ENCODE measurements around the gene MCCD1.
"Not testable (repeated sequence)": the region's sequence is repeated elsewhere in the genome, so short reads cannot be mapped to it uniquely, and the experiment has no call there.

Gene MCCD1

DNA sequence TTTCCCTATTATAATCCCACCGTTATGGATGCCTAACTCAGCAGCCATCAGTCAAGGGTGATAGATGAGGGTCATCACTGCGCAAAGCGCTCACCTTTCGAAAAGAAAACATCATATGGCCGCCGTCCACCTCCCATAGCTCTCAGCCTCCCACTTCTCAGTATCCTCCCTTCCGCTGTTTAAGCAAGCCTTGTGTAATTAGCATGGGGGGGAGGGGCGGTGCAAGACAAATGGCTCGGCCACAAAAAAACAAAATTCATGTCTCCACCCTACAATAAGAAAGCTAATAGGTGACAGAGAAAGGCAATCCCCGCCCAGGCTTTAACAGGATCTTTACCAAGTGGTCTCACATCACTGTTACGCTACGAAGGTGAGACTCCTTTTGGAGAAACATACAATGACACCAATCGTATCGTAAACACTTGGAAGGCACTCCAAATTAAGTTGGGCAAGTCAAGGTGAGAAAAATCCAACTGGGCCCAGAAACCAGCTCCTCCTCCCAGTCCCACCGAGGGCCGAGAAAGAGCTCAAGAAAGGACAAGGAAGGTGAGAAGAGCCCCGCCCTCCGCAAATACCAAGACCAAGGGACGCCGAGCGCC lies 12.4 kb downstream of the MCCD1 start:
- peak overlapping the region; percentile 80 to 99 (median 95) for H3K27ac ChIP-seq
- peak overlapping the region; percentile 49 to 82 (median 67) for H3K4me3 ChIP-seq

DNA sequence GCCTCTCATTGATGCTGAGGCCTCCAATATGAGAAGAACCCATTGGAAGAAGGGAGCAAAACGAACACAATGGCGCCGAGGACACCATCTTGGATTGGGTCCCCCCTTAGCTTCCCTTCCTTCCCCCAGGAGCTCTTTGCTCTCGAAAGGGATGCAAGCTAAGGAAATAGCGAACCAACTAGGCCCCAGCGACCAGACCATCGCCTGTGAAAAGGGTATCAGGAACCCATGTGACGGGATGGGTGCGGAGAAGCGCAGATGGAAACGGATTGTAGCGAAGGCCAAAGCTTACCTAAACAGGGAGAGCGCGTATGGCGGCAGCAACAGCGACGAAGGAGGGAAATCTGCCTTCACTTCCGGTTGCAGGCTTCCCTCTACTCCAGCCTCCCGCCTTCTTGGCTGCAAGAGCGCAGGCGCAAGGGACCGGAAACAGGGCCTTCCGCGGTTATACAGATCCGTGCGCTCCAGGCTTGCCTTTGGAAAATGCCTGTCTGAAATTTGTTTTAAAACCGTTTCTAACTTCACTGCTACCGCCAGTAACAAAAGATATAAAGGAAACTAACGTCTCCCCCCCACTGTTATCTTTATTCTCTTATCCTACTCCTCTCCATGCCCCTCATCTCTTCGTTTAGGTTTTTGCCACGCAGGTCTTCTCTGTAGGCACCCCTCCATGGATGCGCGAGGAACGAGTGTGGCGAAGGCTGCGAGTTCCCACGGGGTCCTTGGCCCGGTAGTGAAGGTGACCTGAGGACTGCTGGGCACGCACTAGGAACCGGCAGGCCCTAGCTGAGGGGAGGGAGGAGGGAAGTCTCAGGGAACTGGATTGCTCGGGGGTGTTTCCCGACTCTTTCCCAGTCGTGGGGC lies 13.1 kb downstream of the MCCD1 start, which contains the start of gene DDX39B:
Gene DDX39B, minus strand, starts transcription at position 346 of the 864 bp plus-strand sequence. CDS start 1,471 bp downstream, outside the sequence.
- H3K4me3 ChIP-seq, result peak within 1 kb of the TSS; percentile 49 to 82 (median 67)
- peak within 1 kb of the TSS; percentile 80 to 99 (median 95) for H3K27ac ChIP-seq

DNA sequence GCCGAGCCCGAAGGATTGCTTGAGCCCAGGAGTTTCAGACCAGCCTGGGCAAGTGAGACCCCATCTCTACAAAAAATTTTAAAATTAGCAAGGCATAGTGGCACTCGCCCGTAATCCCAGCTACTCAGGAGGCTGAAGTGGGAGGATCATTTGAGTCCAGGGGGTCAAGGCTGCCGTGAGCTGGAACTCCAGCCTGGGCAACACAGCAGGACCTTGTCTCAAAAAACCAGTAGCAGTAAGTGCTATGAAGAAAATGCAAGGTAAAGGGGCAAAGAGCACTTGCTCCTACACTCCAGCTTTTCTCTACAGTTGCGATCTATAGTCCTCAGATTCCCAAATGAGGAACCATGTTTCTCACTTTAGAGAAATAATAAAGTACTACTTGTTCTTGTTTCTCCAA lies 14.9 kb downstream of the MCCD1 start:
- no peak overlapping the region for H3K27ac ChIP-seq
- no peak overlapping the region for H3K4me3 ChIP-seq

- no peak overlapping the region for H3K4me3 ChIP-seq
- H3K27ac ChIP-seq, result no peak overlapping the region
These were observed 15.9 kb downstream of the MCCD1 start for GRCh38 chr6:31544676-31545075.

GRCh38 chr6:31545291-31545690 lies 16.5 kb downstream of the MCCD1 start:
- Histone ChIP-seq H3K27ac (no peak overlapping the region), H3K4me3 (no peak overlapping the region)

GRCh38 chr6:31546339-31546957 lies 17.7 kb downstream of the MCCD1 start, which contains the start of gene ATP6V1G2:
ATP6V1G2 (minus strand) TSS chr6:31546608; CDS start chr6:31546559, 49 bp downstream.
- peak within 1 kb of the TSS in 20 of 21 experiments; percentile 66 to 95 (median 83) for H3K27ac ChIP-seq
- H3K4me3 ChIP-seq, result peak within 1 kb of the TSS; percentile 26 to 44 (median 34)

GRCh38 chr6:31546958-31547726 lies 18.4 kb downstream of the MCCD1 start, which contains the start of gene NFKBIL1:
NFKBIL1 (plus strand) TSS chr6:31547608; CDS start chr6:31547695, 87 bp downstream.
- Histone ChIP-seq H3K4me3 (peak within 1 kb of the TSS; percentile 26 to 44 (median 34)), H3K27ac (peak within 1 kb of the TSS in 20 of 21 experiments; percentile 66 to 95 (median 83))

DNA sequence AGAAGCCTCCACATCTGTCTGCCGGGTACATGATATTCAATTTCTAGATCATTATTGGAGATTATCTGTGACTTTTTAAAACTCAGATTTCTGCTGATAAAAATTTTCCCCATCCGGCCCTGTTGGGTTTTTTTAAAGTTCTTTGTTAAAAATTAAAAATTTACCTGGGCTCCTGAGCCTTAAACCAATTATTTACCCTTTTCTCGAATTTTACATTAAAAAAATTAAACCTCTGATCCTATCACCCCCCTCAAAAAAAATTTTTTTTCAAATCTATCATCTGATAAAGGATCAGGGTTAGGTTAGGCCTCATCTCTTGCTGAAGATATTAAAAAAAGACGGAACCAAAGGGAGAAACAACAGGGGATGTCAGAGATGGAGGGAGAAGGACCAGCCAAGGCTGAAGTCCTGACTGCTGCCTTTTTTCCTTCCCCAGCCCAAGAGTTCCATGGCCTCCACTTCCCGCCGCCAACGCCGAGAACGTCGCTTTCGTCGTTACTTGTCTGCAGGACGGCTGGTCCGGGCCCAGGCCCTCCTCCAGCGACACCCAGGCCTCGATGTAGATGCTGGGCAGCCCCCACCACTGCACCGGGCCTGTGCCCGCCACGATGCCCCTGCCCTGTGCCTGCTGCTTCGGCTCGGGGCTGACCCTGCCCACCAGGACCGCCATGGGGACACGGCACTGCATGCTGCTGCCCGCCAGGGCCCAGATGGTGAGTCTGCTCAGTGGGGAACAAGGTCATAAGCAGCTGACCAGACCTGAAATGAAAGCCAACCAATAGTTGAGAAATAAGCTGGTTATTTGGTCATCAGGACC lies 19.2 kb downstream of the MCCD1 start:
- H3K4me3 ChIP-seq, result peak overlapping the region; percentile 26 to 44 (median 34)
- peak overlapping the region in 20 of 21 experiments; percentile 66 to 95 (median 83) for H3K27ac ChIP-seq

- Histone ChIP-seq H3K4me3 (peak overlapping the region in 1 of 7 experiments; percentile 43), H3K27ac (peak overlapping the region in 16 of 21 experiments; percentile 66 to 95 (median 84))
These were observed 19.7 kb downstream of the MCCD1 start for GRCh38 chr6:31548544-31548873.

DNA sequence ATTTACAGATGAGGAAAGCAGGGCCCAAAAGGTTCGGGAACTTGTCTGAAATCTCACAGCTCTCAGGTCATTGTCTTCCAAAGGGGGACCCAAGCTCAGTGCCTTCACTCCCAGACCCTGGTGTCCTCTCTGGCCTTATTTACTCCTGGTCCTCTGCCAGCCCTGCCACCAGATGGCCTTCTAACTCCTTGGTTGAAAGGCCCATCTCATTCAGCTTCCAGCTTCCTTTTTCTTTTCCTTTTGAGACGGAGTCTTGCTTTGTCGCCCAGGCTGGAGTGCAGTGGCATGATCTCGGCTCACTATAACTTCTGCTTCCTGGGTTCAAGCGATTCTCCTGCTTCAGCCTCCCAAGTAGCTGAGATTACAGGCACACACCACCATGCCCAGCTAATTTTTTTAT lies 22.6 kb downstream of the MCCD1 start:
- H3K27ac ChIP-seq, result not testable (repeated sequence)

DNA sequence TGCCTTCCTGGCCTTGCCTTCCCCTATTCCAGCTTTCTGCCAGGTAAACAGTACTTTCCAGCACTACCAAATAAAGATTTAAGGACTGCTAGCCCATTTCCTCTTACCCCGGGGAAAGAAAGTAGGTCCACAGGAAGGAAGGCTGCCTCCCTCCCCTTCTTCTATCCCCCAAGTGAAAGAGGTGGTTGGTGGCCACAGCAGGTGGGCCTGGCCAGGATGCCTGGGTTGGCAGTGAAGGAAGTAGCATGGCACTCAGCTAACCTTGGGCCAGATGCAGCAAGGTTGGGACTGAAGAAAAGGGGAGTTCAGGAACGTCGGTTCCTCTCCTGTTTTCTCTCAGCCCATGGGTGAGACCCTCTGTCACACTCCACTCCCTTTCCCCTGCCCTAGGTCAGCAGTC lies 27.5 kb downstream of the MCCD1 start:
- Histone ChIP-seq H3K4me3 (no peak overlapping the region), H3K27ac (peak overlapping the region in 5 of 21 experiments; percentile 5 to 59 (median 47))

More for the DNA sequence above, 22.6 kb downstream of the MCCD1 start:
- not testable (repeated sequence) for H3K4me3 ChIP-seq

GRCh38 chr6:31557443-31558317 lies 28.9 kb downstream of the MCCD1 start:
- Histone ChIP-seq H3K4me3 (no peak overlapping the region), H3K27ac (peak overlapping the region in 18 of 21 experiments; percentile 2 to 89 (median 73))

DNA sequence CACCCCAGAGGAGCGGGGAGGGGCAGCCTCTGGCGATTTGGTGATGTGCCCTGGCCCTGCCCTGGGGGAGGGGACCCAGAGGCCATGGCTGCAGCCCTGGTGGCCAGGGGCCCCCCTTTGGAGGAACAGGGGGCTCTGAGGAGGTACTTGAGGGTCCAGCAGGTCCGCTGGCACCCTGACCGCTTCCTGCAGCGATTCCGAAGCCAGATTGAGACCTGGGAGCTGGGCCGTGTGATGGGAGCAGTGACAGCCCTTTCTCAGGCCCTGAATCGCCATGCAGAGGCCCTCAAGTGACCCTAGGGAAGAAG lies 29.5 kb downstream of the MCCD1 start:
- Histone ChIP-seq H3K4me3 (peak overlapping the region in 1 of 7 experiments; percentile 12), H3K27ac (peak overlapping the region in 19 of 21 experiments; percentile 2 to 89 (median 71))

DNA sequence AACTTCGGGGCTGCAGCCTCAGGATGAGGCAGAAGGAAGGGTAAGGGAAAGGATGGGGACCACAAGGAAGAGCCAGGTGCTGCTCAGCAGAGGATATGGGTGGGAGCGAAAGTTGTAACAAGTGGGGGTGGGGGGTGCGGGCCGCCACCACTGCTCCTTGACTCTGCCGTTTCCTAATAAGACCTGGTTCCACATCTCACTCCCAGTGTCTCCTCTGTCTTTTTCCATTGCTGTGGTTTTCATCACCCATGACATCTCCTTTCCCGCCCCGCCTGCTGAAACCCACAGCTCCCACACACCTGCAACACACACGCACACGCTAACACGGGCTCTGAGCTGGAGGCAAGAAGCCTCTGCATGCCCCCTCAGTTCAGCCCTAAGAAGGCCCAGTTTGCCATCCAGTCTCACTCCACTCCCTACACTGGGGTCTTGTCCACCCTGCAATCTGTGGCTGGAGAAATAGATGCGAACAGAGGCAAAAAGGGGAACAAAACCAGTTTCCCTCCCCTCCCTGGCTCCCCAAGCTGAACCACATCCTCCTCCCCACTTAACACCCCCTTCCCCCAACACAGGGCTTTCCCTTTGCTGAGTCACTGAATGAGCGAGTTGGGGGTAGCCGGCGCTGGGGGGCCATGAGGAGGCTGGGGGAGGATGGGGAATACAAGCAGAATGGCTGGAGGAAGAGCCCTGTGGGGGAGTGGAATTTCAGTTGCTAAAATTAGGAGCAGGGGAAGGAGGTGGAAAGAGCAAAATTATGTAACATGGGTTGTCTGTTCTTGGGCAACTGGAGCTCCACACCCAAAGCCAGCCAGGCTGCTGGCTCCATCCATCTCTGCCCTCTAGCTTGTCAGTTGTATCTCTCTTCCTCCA lies 30.1 kb downstream of the MCCD1 start:
- Histone ChIP-seq H3K27ac (peak overlapping the region in 19 of 21 experiments; percentile 46 to 89 (median 71)), H3K4me3 (peak overlapping the region in 1 of 7 experiments; percentile 12)

DNA sequence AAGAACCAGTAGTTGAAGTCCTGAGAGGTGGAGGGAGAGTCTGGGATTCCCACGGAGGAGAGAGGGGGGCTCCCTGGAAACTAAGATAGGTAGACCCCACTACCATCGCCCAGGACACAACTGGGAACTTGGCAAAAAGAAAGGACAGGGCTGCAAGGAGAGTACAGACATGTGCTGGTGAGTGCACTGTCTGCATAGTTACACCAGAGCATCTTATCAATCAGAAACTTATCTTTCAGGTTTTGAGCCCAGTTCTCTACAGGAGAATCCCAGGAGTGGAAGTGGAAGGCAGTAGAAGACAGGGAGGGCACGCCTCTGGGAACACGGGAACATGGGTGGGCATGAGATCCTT lies 30.8 kb downstream of the MCCD1 start:
- Histone ChIP-seq H3K4me3 (peak overlapping the region in 1 of 7 experiments; percentile 15), H3K27ac (peak overlapping the region in 17 of 21 experiments; percentile 51 to 89 (median 75))

DNA sequence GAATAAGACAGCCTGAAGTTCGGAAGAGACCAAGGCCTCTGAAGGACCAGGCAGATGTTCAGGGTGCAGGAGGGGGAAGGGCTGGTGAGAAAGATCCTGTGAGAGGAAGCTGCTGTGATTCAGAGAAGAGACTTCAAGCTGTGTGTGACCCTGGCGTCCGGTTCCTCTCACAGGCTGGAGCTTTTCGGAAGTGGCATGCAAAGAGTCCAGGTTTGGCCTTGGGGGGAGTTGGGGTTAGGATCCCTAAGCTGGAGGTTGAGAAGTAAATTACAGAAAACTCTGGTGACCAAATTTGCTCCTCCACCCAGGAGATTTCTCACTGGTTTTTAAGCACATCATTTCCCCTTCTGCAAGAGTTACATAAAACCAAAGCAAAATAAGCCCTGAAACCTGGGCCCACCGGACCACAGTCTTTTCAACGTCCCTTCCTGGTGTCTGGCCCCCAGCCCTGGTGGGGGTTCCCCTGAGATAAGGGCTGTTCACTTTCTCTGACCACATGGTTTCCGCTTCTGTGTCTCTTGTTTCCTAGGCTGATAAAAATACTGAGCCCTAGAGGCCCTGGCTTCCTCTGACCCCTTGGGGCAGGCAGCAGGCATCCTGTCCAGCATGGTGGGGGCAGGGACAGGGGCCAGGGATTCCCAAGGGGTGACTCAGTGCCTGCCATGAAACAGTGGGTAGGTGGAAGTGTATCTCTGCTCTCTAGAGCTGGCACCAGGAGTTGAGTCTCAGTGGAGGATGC lies 31.4 kb downstream of the MCCD1 start:
- Histone ChIP-seq H3K27ac (peak overlapping the region in 17 of 21 experiments; percentile 51 to 89 (median 75)), H3K4me3 (peak overlapping the region in 1 of 7 experiments; percentile 15)

All from skin epidermis (tissue), 12 donors.